Nephron progenitor cell (in vitro differentiated cells): ENCODE measurements around the gene ZNF266.

Experiments
- DNase-seq: peaks from one replicate; pipeline ENCODE4 v3.0.0; 2021
- H3K27ac Mint-ChIP-seq: 2 replicates; pipeline ENCODE4 v1.8.0; 2021; ENCODE audit warnings: mild to moderate bottlenecking, moderate library complexity, mixed read lengths
- H3K27me3 Mint-ChIP-seq: 2 replicates; pipeline ENCODE4 v1.8.0; 2021; ENCODE audit warnings: mild to moderate bottlenecking, low read depth, mixed read lengths; ENCODE audit not compliant: poor library complexity
- H3K36me3 Mint-ChIP-seq: 2 replicates; pipeline ENCODE4 v1.8.0; 2021; ENCODE audit warnings: low read depth, mixed read lengths
- H3K4me1 Mint-ChIP-seq: 2 replicates; pipeline ENCODE4 v1.8.0; 2021; ENCODE audit warnings: mixed read lengths
- H3K4me3 Mint-ChIP-seq: 2 replicates; pipeline ENCODE4 v1.8.0; 2021; ENCODE audit warnings: mild to moderate bottlenecking, moderate library complexity, mixed read lengths
- H3K9me3 Mint-ChIP-seq: 2 replicates; pipeline ENCODE4 v1.8.0; 2021; ENCODE audit warnings: mild to moderate bottlenecking, moderate library complexity, mixed read lengths
- CTCF ChIP-seq: fragments of 200-600 bp; sonication (generic); IDR thresholded peaks from 2 replicates; pipeline ENCODE4 v1.5.0; 2021; ENCODE audit warnings: antibody characterized with exemption

The ZNF266 gene

GRCh38 chr19:9456018-9456689, 20.8 kb upstream of the ZNF266 start:
- no peaks in the 10 kb centered on the region for H3K27me3 Mint-ChIP-seq
- H3K4me3 Mint-ChIP-seq = no peak overlapping the region
- H3K27ac Mint-ChIP-seq = no peak overlapping the region
- peaks cover 100% of the 10 kb centered on the region for H3K9me3 Mint-ChIP-seq
- no peak for DNase-seq
- peaks cover 29% of the 10 kb centered on the region for H3K36me3 Mint-ChIP-seq
- TF ChIP-seq CTCF = no peak
- no peaks in the 10 kb centered on the region for H3K4me1 Mint-ChIP-seq

- H3K9me3 Mint-ChIP-seq = peaks cover 97% of the 10 kb centered on the region
These were observed 18.6 kb upstream of the ZNF266 start for GRCh38 chr19:9453953-9454352.

GRCh38 chr19:9445037-9445436, 9.7 kb upstream of the ZNF266 start:
- H3K4me1 Mint-ChIP-seq = no peaks in the 10 kb centered on the region
- DNase-seq = no peak
- peaks cover 80% of the 10 kb centered on the region for H3K36me3 Mint-ChIP-seq
- H3K4me3 Mint-ChIP-seq = no peak overlapping the region
- H3K27me3 Mint-ChIP-seq = no peaks in the 10 kb centered on the region
- peaks cover 93% of the 10 kb centered on the region for H3K9me3 Mint-ChIP-seq
- no peak for TF ChIP-seq CTCF
- no peak overlapping the region for H3K27ac Mint-ChIP-seq

More at GRCh38 chr19:9453953-9454352, 18.6 kb upstream of the ZNF266 start:
- H3K4me3 Mint-ChIP-seq = no peak overlapping the region
- H3K27ac Mint-ChIP-seq = no peak overlapping the region
- TF ChIP-seq CTCF = no peak
- peaks cover 18% of the 10 kb centered on the region for H3K36me3 Mint-ChIP-seq
- no peaks in the 10 kb centered on the region for H3K4me1 Mint-ChIP-seq
- DNase-seq = no peak
- no peaks in the 10 kb centered on the region for H3K27me3 Mint-ChIP-seq

GRCh38 chr19:9436358-9436757, 985 bp upstream of the ZNF266 start:
- Mint-ChIP-seq H3K36me3 (peaks cover 79% of the 10 kb centered on the region), H3K27me3 (peaks cover 5% of the 10 kb centered on the region), H3K4me1 (peaks cover 26% of the 10 kb centered on the region), H3K4me3 (peak overlapping the region; percentile 95), H3K9me3 (peaks cover 72% of the 10 kb centered on the region), H3K27ac (no peak overlapping the region)
- no peak for TF ChIP-seq CTCF
- DNase-seq = no peak

- H3K9me3 Mint-ChIP-seq = peaks cover 40% of the 10 kb centered on the region
- H3K36me3 Mint-ChIP-seq = peaks cover 89% of the 10 kb centered on the region
- no peak overlapping the region for H3K4me3 Mint-ChIP-seq
- peak; percentile 36 for DNase-seq
- H3K27me3 Mint-ChIP-seq = peaks cover 5% of the 10 kb centered on the region
- peaks cover 26% of the 10 kb centered on the region for H3K4me1 Mint-ChIP-seq
- peak; percentile 39 for TF ChIP-seq CTCF
- H3K27ac Mint-ChIP-seq = no peak overlapping the region
These were observed 3.9 kb downstream of the ZNF266 start for GRCh38 chr19:9431475-9431874.

GRCh38 chr19:9430444-9430843, 4.9 kb downstream of the ZNF266 start:
- no peak for TF ChIP-seq CTCF
- H3K36me3 Mint-ChIP-seq = peaks cover 91% of the 10 kb centered on the region
- H3K27ac Mint-ChIP-seq = no peak overlapping the region
- H3K4me3 Mint-ChIP-seq = no peak overlapping the region
- peaks cover 5% of the 10 kb centered on the region for H3K27me3 Mint-ChIP-seq
- no peak for DNase-seq
- peaks cover 30% of the 10 kb centered on the region for H3K9me3 Mint-ChIP-seq
- peaks cover 16% of the 10 kb centered on the region for H3K4me1 Mint-ChIP-seq
